ENCODE results near the gene CYTL1. TPM values are rescaled to one million over a fixed set of nuclear protein-coding genes. Genes with fewer than 3 reads are reported as not detected.

Gene CYTL1
- total and polyA plus RNA-seq, 7 donors = 0.54 to 3.6 (median 1.5) TPM; not detected in 2

- TF ChIP-seq EP300 (IDR thresholded peaks at IDR 0.05) = no peak
- TF ChIP-seq POLR2A (IDR thresholded peaks at IDR 0.05) = no peak
- TF ChIP-seq POLR2AphosphoS5 (IDR thresholded peaks at IDR 0.05) = no peak
- TF ChIP-seq CTCF (IDR thresholded peaks at IDR 0.05) = no peak
- WGBS, 2 donors = 74 to 83% methylated on average over 5 of the region's 5 CpGs
Observed at GRCh38 chr4:4986841-4987240, 32.4 kb downstream of the CYTL1 start.

GRCh38 chr4:4985844-4986243 lies 33.4 kb downstream of the CYTL1 start:
- Histone ChIP-seq H3K4me1 (peaks cover 0 to 13% (median 10%) of the 10 kb centered on the region in 4 donors), H3K4me3 (no peak overlapping the region), H3K9me3 (no peaks in the 10 kb centered on the region), H3K27ac (no peak overlapping the region), H3K36me3 (no peaks in the 10 kb centered on the region), H3K27me3 (no peaks in the 10 kb centered on the region)
- 63 to 93% methylated on average over 1 of the region's 1 CpG for WGBS, 2 donors
- TF ChIP-seq CTCF (IDR thresholded peaks at IDR 0.05) (no peak), POLR2AphosphoS5 (IDR thresholded peaks at IDR 0.05) (no peak), POLR2A (IDR thresholded peaks at IDR 0.05) (no peak), EP300 (IDR thresholded peaks at IDR 0.05) (no peak)
- no peak for DNase-seq
- intact Hi-C loops (cut with DNase I) = no loop called here

More at GRCh38 chr4:4986841-4987240, 32.4 kb downstream of the CYTL1 start:
- H3K4me3 ChIP-seq = no peak overlapping the region
- no peak for DNase-seq
- H3K9me3 ChIP-seq = no peaks in the 10 kb centered on the region
- H3K27me3 ChIP-seq = no peaks in the 10 kb centered on the region
- H3K36me3 ChIP-seq = no peaks in the 10 kb centered on the region
- intact Hi-C loops (cut with DNase I) = no loop called here
- H3K27ac ChIP-seq = no peak overlapping the region
- peaks cover 0 to 20% (median 19%) of the 10 kb centered on the region in 4 donors for H3K4me1 ChIP-seq

GRCh38 chr4:4985036-4985435 lies 34.2 kb downstream of the CYTL1 start:
- intact Hi-C loops (cut with DNase I) = no loop called here
- H3K27me3 ChIP-seq = no peaks in the 10 kb centered on the region
- 81 to 92% methylated on average over 2 of the region's 2 CpGs for WGBS, 2 donors
- H3K4me3 ChIP-seq = no peak overlapping the region
- H3K27ac ChIP-seq = no peak overlapping the region
- peaks cover 0 to 10% (median 1%) of the 10 kb centered on the region in 4 donors for H3K4me1 ChIP-seq
- peaks cover 0 to under 1% (median 0%) of the 10 kb centered on the region in 4 donors for H3K9me3 ChIP-seq
- H3K36me3 ChIP-seq = no peaks in the 10 kb centered on the region
- TF ChIP-seq POLR2AphosphoS5 (IDR thresholded peaks at IDR 0.05) (no peak), EP300 (IDR thresholded peaks at IDR 0.05) (no peak)
- no peak for DNase-seq

GRCh38 chr4:4984186-4984585 lies 35.1 kb downstream of the CYTL1 start:
- 44 to 79% methylated on average over 2 of the region's 2 CpGs for WGBS, 2 donors
- no peak for DNase-seq
- intact Hi-C loops (cut with DNase I) = no loop called here

GRCh38 chr4:4981827-4982226 lies 37.4 kb downstream of the CYTL1 start:
- intact Hi-C loops (cut with DNase I) = no loop called here
- H3K36me3 ChIP-seq = no peaks in the 10 kb centered on the region
- DNase-seq = no peak
- no peak for TF ChIP-seq POLR2AphosphoS5 (IDR thresholded peaks at IDR 0.05)
- no peak for TF ChIP-seq POLR2A (IDR thresholded peaks at IDR 0.05)
- no peak for TF ChIP-seq EP300 (IDR thresholded peaks at IDR 0.05)
- TF ChIP-seq CTCF (IDR thresholded peaks at IDR 0.05) = no peak
- peaks cover 0 to 10% (median 0%) of the 10 kb centered on the region in 4 donors for H3K4me1 ChIP-seq
- peak overlapping the region in 1 of 4 donors; percentile 25 for H3K27ac ChIP-seq
- 68 to 80% methylated on average over 8 of the region's 8 CpGs for WGBS, 2 donors
- H3K4me3 ChIP-seq = no peak overlapping the region
- H3K27me3 ChIP-seq = no peaks in the 10 kb centered on the region
- peaks cover 0 to 6% (median 0%) of the 10 kb centered on the region in 4 donors for H3K9me3 ChIP-seq

More at GRCh38 chr4:4984186-4984585, 35.1 kb downstream of the CYTL1 start:
- TF ChIP-seq POLR2AphosphoS5 (IDR thresholded peaks at IDR 0.05) = no peak
- no peak for TF ChIP-seq POLR2A (IDR thresholded peaks at IDR 0.05)
- TF ChIP-seq CTCF (IDR thresholded peaks at IDR 0.05) = no peak
- no peak for TF ChIP-seq EP300 (IDR thresholded peaks at IDR 0.05)
- H3K27me3 ChIP-seq = no peaks in the 10 kb centered on the region
- H3K4me3 ChIP-seq = no peak overlapping the region
- peaks cover 0 to 10% (median 0%) of the 10 kb centered on the region in 4 donors for H3K4me1 ChIP-seq
- no peaks in the 10 kb centered on the region for H3K36me3 ChIP-seq
- H3K27ac ChIP-seq = no peak overlapping the region
- H3K9me3 ChIP-seq = peaks cover 0 to 3% (median 0%) of the 10 kb centered on the region in 4 donors
